ENCODE data around the gene PKP3.
"Not testable (repeated sequence)": the region's sequence is repeated elsewhere in the genome, so short reads cannot be mapped to it uniquely, and the experiment has no call there.

Gene PKP3

GRCh38 chr11:425301-425700 lies 31.3 kb downstream of the PKP3 start:
- no peak for DNase-seq (ENCODE audit: low spot score)

- no peak for DNase-seq (ENCODE audit: low spot score)
These were observed 32.8 kb downstream of the PKP3 start for GRCh38 chr11:426851-427250.

- DNase-seq (ENCODE audit: low spot score) = no peak
These were observed 34.3 kb downstream of the PKP3 start for GRCh38 chr11:428295-428694.

- DNase-seq (ENCODE audit: low spot score) = no peak
These were observed 35.4 kb downstream of the PKP3 start for GRCh38 chr11:429391-429790.

- no peak for DNase-seq (ENCODE audit: low spot score)
These were observed 36.0 kb downstream of the PKP3 start for GRCh38 chr11:429931-430456.

- DNase-seq (ENCODE audit: low spot score) = no peak
These were observed 37.9 kb downstream of the PKP3 start for GRCh38 chr11:431921-432320.

GRCh38 chr11:432501-433100 lies 38.6 kb downstream of the PKP3 start:
- no peak for DNase-seq (ENCODE audit: low spot score)

GRCh38 chr11:433111-433510 lies 39.1 kb downstream of the PKP3 start:
- no peak for DNase-seq (ENCODE audit: low spot score)

- DNase-seq (ENCODE audit: low spot score) = no peak
These were observed 39.6 kb downstream of the PKP3 start for GRCh38 chr11:433641-434040.

- DNase-seq (ENCODE audit: low spot score) = no peak
These were observed 40.5 kb downstream of the PKP3 start for GRCh38 chr11:434496-434895.

- DNase-seq (ENCODE audit: low spot score) = not testable (repeated sequence)
These were observed 41.2 kb downstream of the PKP3 start for GRCh38 chr11:434999-435740.

GRCh38 chr11:437228-437870 lies 43.3 kb downstream of the PKP3 start:
- DNase-seq (ENCODE audit: low spot score) = no peak

GRCh38 chr11:438101-438844 lies 44.3 kb downstream of the PKP3 start:
- no peak for DNase-seq (ENCODE audit: low spot score)

GRCh38 chr11:439315-440064 lies 45.5 kb downstream of the PKP3 start:
- no peak for DNase-seq (ENCODE audit: low spot score)

- no peak for DNase-seq (ENCODE audit: low spot score)
These were observed 46.3 kb downstream of the PKP3 start for GRCh38 chr11:440065-441042.

- DNase-seq (ENCODE audit: low spot score) = no peak
These were observed 47.0 kb downstream of the PKP3 start for GRCh38 chr11:441043-441417.

GRCh38 chr11:441418-442274 lies 47.6 kb downstream of the PKP3 start, which contains the start of gene ANO9:
Gene ANO9 (minus strand): TSS chr11:442011. CDS start chr11:441926, 85 bp downstream.
- DNase-seq (ENCODE audit: low spot score) = peak; percentile 75

- no peak for DNase-seq (ENCODE audit: low spot score)
These were observed 48.6 kb downstream of the PKP3 start for GRCh38 chr11:442611-443081.

GRCh38 chr11:443542-444199 lies 49.7 kb downstream of the PKP3 start:
- no peak for DNase-seq (ENCODE audit: low spot score)
